HG03025 (cell line): ENCODE results near the gene TRAF3.
"Not testable (repeated sequence)": the region's sequence is repeated elsewhere in the genome, so short reads cannot be mapped to it uniquely, and the experiment has no call there.

ENCODE experiments used
- ATAC-seq: cut with Tn5 transposase; IDR thresholded peaks from one replicate; pipeline ENCODE4 v1.9.1; 2021; ENCODE audit warnings: mild to moderate bottlenecking, moderate library complexity; ENCODE audit not compliant: unreplicated experiment, low FRiP score

TRAF3 gene

GRCh38 chr14:102751088-102751487, 26.2 kb upstream of the TRAF3 start:
- ATAC-seq = no peak

GRCh38 chr14:102752239-102752847, 24.9 kb upstream of the TRAF3 start:
- no peak for ATAC-seq

GRCh38 chr14:102754370-102755262, 22.6 kb upstream of the TRAF3 start:
- ATAC-seq = no peak

GRCh38 chr14:102757646-102758045, 19.6 kb upstream of the TRAF3 start:
- ATAC-seq = no peak

- no peak for ATAC-seq
Observed at GRCh38 chr14:102758087-102758486, 19.2 kb upstream of the TRAF3 start.

- ATAC-seq = no peak
Observed at GRCh38 chr14:102759456-102760187, 17.6 kb upstream of the TRAF3 start.

- ATAC-seq = no peak
Observed at GRCh38 chr14:102760496-102761193, 16.6 kb upstream of the TRAF3 start.

GRCh38 chr14:102761206-102761605, 16.0 kb upstream of the TRAF3 start:
- no peak for ATAC-seq

GRCh38 chr14:102764220-102764671, 13.0 kb upstream of the TRAF3 start:
- no peak for ATAC-seq

GRCh38 chr14:102765770-102766169, 11.5 kb upstream of the TRAF3 start:
- ATAC-seq = not testable (repeated sequence)

- ATAC-seq = no peak
Observed at GRCh38 chr14:102768223-102769048, 8.8 kb upstream of the TRAF3 start.

GRCh38 chr14:102769049-102769327, 8.3 kb upstream of the TRAF3 start:
- ATAC-seq = no peak

- ATAC-seq = no peak
Observed at GRCh38 chr14:102770147-102771123, 6.8 kb upstream of the TRAF3 start.

- ATAC-seq = no peak
Observed at GRCh38 chr14:102771144-102771543, 6.1 kb upstream of the TRAF3 start.

- ATAC-seq = no peak
Observed at GRCh38 chr14:102772781-102773570, 4.3 kb upstream of the TRAF3 start.

GRCh38 chr14:102774391-102775153, 2.7 kb upstream of the TRAF3 start:
- no peak for ATAC-seq
